ENCODE data around the gene ALK.

- TF ChIP-seq CTCF (IDR thresholded peaks at IDR 0.05) (no peak), POLR2A (IDR thresholded peaks at IDR 0.05) (no peak)
Observed at GRCh38 chr2:29601321-29601720, 320.1 kb downstream of the ALK start.
